ENCODE measurements around the gene TUSC2.
"Not testable (repeated sequence)": the region's sequence is repeated elsewhere in the genome, so short reads cannot be mapped to it uniquely, and the experiment has no call there.

Gene TUSC2

DNA sequence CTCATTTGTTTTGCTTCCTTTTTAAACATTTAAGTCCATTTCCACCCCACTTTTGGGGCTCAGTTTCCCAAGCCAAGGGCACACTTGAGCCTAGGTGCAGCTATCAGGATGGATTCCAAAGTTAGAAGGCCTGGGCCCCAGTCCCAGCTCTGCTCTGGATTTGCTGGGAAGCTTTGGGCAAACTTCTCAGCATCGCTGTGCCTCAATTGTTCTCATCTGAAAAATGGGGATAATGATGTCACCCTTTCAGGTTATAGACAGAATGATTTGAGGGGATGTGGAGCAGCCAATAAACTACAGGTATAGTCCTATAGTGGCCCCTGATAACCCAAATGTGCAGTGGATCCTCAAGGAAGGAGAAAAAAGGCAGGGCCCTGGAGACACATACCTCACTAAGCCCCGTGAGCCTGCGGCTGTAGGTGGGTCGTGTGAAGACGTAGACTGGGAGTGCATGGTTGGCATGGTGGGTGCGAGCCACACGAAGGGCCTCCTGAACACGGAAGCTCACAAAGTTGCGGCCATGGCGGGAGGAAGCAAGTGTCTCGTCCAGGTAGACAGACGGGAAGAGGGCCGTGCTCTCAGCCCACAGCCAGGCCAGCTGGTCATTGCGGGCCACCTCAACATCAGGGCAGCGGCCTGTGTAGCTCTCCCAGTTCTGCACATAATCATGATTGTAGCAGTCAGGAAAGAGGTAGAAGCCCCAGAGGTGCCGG lies 8.7 kb downstream of the TUSC2 start:
- DNase-seq (ENCODE audit: low read depth in 1 of 2, low spot score in 1 of 2), result no peak

DNA sequence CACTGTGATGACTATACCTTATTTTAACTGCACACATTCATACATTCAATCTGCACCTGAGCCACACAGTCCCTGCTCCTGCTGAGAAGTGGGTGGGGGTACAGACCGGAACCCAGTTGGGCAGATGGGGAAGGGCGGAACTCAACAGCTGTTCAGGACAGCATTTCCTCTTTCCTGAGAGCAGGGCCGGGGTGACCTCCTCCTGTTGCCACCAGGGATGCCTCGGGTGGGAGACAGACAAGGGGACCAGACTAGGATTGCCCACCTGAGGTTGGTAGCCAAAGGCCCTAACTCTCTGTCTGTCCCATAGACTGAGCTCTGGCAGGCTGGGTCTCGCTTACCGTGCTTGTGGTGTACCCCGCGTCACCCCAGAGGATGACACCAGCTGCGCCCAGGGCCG lies 9.4 kb downstream of the TUSC2 start:
- DNase-seq (ENCODE audit: low read depth in 1 of 2, low spot score in 1 of 2), result no peak

DNA sequence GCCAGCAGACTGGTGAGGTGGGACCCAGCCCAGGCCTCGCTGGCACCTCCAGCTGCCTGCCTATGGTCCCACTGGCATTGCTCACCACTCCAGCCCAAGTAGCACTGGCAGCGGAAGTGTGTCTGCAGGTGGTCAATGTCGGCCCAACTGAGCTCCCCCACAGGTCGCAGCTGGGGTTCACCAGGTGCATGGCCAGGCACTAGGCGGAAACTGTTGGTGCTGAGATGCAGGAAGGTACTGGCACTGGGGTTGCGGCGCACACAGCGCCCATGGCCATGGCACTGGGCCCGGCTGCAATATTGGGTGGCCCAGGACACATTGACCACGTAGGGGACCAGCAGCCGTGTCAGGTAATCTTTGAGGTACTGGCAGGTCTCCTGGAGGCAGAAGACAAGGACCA lies 9.9 kb downstream of the TUSC2 start:
- DNase-seq (ENCODE audit: low read depth in 1 of 2, low spot score in 1 of 2), result no peak

DNA sequence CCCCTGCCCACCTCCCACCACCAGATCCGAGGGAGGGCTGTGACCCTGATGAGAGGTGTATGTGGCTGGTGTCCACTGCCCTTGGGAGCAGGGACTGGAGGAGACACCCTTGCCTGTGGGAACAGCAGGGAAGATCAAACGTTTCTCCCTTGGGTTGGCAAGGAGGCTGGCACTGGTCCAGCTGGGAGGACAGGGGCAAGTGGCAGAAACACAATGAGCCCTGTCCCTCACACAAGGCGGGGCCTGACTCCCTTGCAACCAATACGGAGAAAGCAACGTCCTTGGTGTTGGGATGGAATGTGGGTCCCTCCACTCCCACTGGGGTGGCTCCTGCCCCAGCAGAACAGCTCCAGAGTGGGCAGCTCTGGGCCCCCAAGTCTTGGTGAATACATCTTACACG lies 10.7 kb downstream of the TUSC2 start:
- DNase-seq (ENCODE audit: low read depth in 1 of 2, low spot score in 1 of 2), result no peak

DNA sequence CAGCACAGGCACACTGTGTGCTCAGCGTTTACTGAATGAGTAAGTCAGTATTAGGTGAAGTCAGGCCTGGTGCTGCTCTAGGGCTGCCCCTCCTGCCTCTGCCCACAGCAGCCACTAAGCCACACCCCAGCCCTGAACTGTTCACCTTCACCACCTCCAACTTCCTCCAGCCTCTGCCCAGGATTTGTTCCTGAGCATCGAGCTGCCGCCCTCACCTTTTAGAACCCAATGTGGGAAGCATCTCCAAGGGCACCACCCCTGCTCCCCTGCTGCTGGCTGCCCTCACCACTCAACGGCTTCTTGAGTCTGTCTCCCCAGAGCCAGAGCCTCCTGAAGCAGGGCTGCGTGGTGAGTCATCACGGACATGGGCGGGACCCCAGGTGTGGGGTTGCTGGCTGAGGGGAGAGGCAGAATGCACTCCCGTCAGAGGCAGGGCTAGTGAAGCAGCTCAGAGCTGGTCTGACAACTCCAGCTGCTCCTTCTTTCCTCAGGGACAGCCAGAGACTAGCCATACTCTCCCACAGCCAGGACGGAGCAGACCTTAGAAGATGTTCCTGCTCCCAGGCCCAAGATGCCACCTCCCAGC lies 11.3 kb downstream of the TUSC2 start:
- DNase-seq (ENCODE audit: low read depth in 1 of 2, low spot score in 1 of 2), result peak; percentile 57

DNA sequence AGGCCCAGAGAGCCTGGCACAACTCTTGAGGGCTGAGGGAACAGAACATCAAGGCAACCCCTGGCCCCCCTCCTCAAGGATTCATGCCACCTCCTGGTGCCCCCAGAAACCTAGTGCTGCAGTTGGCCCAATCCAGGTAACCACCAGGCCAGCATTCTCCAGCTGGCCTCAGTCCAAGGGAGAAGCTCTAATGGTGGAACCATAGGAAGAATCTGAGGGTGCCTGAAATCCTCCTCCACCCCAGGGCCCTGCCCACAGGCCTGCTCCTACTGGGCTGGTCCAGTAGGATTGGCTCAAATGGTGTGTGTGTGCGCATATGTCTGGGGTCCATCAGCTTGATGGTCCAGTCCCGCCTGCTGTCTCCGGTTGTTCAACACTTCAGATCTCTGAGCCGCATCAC lies 13.2 kb downstream of the TUSC2 start:
- DNase-seq (ENCODE audit: low read depth in 1 of 2, low spot score in 1 of 2), result no peak

DNA sequence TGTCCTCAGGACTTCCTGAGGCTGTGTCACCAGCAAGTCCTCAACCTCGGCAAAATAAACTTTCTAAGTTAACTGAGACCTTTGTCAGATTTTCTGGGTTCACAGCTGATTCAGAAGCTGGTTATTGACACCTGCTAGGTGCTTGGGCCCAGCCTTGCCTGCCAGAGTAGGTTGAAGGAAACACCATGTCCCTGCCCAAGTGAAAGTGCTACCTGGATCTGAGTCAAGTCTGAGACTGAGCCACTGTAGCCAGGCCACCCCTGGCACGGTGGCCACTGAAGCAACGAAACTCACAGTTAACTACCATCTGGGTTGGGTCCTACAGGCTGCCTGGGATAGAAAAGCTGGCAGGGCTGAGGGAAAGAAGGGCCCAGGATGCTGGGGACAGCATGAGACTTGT lies 13.7 kb downstream of the TUSC2 start:
- no peak for DNase-seq (ENCODE audit: low read depth in 1 of 2, low spot score in 1 of 2)

DNA sequence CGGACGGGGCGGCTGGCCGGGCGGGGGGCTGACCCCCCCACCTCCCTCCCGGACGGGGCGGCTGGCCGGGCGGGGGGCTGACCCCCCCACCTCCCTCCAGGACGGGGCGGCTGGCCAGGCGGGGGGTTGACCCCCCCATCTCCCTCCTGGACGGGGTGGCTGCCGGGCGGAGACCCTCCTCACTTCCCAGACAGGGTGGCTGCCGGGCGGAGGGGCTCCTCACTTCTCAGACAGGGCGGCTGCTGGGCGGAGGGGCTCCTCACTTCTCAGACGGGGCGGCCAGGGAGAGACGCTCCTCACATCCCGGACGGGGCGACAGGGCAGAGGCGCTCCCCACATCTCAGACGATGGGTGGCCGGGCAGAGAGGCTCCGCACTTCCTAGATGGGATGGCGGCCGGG lies 16.0 kb downstream of the TUSC2 start:
- not testable (repeated sequence) for DNase-seq (ENCODE audit: low read depth in 1 of 2, low spot score in 1 of 2)

DNA sequence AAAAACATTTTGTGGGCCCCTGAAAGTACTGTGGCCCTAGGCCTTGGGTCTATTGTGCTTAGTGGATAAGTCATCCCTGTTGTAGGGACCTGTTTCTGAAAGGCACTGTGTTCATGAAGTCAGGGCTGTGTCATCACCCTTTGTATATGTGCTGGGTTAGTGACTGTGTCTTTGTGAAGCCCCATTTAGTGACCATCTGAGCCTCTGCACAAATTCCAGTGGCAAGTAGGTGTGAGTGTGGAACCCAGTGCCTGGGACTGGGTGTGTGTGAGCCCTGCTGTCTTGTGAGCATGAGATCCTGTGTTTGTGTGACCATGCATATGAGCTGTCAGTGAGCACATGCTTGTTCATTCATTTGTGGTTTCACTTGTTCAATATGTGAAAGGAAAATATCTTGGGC lies 23.4 kb downstream of the TUSC2 start:
- no peak for DNase-seq (ENCODE audit: low read depth in 1 of 2, low spot score in 1 of 2)

DNA sequence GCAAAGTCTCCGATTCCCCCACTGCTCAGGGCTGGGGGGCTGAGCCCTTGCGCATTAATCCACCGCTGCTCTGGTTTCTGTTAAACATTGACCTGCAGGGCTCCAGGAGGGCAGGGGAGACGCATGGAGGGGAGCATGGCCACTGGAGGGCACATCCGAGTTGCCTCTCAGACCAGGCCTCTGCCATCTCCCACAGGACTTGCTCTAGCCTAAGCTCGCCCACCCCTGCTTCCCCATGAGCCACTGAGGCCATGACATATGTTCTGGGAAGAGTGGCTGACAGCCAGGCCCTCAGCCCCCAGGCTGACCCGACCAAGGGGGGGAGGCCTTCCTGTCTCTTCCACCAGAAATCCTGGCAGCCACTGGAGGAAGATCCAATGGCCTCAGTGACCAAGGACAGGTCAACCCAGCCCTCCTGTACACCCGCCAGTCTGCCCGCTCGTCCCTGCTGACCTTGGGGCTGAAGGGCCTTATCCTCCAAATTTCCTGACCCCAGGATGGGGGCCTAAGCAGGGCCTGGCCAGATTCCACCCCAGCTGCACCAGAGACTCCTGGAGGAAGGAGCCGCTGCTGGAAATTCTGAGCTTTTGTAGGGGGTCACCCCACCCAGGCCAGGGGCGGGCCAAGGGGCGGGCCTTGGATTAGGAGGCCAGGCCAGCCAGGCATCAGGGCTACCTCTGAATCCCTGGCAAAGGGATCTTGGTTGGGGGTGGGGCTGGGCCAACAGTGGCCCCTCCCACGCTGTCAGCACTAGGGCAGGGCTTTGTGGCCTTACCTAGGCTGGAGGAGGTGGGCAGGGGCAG lies 24.8 kb downstream of the TUSC2 start, which contains the start of gene HYAL1:
HYAL1 (minus strand) TSS at position 562 of the 803 bp plus-strand sequence. CDS start 618 bp downstream, outside the sequence.
- DNase-seq (ENCODE audit: low read depth in 1 of 2, low spot score in 1 of 2), result no peak

DNA sequence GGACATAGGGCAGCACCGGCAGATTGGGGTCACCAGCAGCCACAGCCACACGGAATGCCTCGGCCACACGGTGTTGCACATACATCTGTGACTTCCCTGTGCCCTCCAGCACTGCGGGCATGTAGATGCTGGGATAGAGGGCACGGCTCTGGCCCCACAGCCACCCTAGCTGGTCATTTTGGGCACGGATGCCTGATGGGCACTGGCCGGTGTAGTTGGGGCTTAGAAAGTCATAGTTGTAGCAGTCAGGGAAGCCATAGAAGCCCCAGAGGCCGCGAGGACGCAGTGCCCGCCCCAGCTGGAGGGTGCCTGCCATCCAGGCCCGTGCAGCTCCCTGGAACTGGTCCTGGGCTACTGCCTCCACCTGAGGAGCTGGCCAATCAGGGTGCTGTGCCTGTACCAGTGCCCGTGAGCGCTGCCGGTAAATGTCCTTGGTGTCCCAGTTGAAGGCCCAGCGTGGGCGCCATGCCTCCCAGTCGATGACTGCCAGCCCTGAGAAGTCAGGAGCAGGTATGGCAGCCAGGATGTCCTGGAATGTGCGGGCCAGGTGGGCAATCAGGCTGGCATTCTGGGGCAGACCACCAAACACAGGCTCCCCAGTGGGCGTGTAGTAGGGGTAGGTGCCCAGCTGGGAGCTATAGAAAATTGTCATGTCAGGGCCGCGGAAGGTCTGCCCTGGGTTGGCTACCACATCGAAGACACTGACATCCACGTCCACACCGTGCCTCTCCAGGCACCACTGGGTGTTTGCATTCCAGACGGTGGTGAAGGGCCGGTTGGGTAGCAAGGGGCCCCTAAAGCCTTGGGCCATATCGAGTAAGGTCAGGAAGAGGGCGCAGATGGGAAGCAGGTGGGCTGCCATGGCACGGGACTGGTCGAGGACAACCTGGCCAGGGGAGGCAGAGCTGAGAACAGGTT lies 25.7 kb downstream of the TUSC2 start:
- DNase-seq (ENCODE audit: low read depth in 1 of 2, low spot score in 1 of 2), result no peak

DNA sequence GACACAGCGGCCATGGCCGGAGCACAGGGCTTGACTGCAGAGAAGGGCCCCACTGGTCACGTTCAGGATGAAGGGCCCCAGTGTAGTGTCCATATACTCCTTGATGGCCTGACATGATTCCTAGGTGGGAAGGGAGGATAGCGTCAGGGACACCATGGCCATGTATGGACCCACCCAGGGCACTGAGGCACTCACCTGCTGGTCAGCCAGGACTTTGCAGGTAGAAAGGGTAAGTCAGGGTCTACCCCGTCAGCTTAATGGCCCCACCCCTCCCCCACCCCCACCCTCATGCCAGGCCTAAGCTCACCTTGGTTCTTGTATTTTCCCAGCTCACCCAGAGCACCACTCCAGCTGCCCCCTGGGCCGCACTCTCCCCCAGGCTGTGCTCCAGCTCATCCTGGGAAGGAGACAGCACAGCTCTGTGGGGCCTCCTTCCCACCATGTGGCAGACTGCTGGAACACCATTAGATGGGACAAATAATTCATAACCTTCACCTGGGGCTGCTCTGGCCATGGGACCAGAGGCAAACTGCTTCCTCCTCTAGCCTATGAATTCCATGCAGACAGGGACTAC lies 27.3 kb downstream of the TUSC2 start:
- no peak for DNase-seq (ENCODE audit: low read depth in 1 of 2, low spot score in 1 of 2)

DNA sequence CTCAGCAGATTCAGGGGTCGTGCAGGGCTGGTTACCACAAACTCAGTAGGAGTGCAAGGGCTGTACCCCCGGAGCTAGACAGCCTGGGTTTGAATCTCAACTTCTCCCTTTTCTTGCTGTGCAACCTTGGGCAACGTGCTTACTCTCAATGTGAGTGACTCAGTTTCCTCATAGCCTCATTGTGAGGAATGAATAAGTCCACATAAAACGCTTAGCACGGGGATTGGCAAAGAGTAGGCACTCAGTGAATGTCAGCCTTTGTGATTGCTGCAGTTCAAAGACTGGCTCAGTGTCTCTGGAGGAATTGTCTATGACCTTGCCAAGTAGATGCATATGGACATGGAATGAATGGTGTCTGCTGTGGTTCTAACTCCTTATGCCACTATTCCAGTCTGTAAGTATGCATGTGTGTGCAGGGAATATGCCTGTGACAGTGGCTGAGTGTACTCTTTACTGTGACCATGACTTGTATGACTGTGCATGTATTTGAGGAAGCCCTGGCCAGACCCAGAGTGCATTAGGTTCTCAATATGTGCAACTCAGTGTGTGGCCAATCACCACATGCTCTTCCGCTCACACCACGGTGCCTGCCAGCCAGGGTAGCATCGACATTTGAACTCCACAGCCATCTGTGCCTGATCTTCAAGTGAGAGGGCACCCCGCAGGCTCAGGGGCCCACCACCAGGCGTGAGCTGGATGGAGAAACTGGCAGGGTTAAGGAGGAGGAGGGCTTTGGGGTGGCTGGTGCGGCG lies 27.9 kb downstream of the TUSC2 start:
- DNase-seq (ENCODE audit: low read depth in 1 of 2, low spot score in 1 of 2), result no peak

DNA sequence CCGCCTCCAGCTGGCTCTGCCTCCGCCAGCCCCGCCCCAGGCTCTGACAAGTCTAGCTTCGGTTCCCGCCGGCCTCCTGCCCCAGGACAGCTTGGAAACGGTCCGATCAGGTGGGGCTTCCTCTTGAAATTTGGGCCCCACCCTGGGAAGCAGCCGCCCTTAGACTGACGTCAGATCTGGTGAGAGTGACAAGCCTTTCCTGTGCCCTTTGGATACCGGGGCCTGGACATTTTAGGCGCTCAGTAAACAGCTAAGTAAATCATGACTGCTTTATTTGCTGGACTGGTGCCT lies 28.4 kb downstream of the TUSC2 start:
- DNase-seq (ENCODE audit: low read depth in 1 of 2, low spot score in 1 of 2), result no peak

DNA sequence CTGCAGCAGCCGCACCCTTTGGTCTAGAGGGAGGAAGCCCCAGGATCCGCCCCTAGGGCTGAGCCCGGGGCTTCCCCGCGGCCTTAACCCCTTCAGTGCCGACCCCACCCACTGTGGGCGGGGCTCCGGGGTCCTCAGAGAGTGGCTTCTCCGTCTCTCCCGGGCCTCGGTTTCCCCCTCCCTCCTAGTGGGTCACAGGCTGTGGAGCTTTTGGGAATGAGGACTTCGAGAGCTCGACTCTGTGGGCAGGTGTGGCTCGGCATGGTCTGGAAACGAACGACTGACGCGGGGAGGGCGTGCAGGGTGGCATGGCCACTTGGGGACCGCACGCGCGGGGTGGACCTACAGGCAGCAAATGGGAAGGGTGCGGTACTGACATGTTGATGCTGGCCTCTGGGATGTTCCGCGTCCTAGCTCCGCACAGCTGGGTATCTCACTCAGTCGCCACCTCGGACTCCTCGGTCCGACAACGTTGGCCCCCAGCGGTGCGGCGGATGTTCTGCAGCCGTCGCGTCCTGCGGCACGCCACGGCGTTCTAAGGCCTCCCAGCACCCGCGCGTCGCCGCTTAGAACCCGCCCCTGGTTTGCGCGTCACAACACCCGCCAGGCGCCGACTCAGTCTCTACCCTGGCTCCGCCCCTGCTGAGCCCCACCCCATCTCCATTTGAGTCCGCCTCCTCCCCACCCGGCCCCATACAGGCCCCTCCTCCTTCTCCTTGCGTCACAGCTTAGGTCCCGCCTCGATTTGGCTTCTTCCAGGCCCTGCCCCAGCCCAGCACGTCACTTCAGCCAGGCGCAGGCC lies 29.0 kb downstream of the TUSC2 start, which contains the start of the genes HYAL3 and NAA80:
HYAL3 (minus strand) TSS at position 570 of the 802 bp plus-strand sequence. CDS start 3,803 bp downstream, outside the sequence.
NAA80 (minus strand) TSS at position 570 of the 802 bp plus-strand sequence. CDS start 1,942 bp downstream, outside the sequence.
- DNase-seq (ENCODE audit: low read depth in 1 of 2, low spot score in 1 of 2), result peak; percentile 97 to 98

DNA sequence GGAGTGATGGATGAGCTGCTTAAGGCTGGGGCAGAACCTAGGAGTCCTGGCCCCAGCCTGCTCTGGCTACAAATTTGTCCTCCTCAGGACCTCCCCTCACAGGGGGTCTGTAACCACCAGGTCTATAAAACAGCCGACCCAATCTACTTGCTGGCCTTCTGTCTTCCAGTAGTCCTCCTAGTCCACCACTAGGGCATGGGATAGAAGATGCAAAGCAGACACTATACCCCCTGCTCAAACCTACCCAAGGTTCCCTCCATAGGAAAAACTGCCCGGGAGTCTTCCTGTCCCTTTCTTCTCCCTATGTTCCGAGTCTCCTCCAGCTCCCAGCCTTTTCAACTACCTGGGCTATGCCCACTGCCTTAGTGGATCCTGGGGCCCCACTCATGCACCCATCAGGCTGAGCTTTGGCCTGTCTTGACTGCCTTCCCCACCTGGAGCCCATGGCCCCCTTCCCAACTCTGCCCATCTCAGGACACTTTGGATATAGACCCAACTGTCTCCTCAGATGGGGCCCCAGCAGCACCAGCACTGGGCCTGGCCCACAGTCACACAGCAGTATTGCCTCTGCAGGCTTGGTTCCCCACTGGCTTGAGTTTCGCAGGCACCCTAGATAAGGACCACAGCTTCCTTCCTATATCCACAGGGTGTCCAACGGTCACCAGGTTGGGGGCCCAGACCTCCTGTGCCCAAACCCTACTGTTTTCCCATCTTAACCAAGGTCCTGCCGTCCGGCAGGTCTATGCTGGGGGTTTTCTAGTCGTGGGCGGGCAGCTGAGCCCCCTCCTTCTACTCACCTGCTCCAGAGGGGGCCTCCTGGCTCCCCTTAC lies 29.9 kb downstream of the TUSC2 start:
- no peak for DNase-seq (ENCODE audit: low read depth in 1 of 2, low spot score in 1 of 2)

DNA sequence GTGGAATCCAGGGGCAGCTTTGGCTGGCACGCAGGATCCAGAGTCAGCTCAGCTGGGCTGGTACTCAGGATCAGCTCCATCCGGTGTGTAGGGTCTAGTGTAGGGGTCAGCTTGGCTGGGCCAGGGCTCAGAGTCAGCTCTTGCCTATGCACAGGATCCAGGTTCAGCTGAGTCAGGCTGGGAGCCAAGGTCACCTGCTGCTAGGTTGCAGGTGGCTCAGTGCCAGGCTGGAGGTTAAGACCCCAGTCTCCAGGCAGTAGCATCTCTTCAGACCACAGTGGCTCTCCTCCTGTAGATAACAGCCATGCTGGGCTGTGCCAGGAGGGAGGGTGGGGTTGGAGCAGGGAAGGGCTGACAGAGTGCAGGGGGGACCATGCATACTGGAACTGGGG lies 30.6 kb downstream of the TUSC2 start:
- DNase-seq (ENCODE audit: low read depth in 1 of 2, low spot score in 1 of 2), result no peak

DNA sequence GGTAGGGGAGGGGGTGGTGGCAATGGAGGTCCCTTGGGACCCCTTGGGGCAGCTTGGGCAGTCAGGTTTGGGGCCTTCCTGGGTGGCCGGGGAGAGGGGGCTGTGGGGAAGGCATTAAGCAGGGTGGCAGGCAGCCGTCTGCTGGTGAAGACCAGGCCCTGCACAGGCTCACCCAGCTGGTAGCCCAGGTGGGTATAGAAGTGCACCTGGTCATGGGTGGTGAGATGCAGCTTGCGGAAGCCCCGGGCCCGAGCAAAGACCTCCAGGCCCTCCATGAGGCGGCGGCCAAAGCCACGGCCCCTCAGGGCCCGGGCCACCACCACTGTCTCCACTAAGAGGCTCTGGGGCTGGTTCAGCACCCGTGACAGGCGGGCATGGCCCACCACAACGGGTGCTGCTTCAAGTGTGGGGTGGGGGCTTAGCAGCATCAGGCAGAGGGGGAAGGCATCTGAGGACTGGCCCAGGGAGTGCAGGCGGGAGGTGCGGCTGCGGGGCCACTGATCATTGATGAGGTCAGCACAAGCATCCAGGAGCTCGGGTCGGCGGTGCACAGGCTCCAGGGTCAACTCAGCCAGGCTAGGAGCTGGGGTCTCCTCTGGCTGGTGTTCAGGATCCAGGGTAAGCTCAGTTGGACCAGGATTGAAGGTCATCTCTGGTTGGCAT lies 31.2 kb downstream of the TUSC2 start:
- no peak for DNase-seq (ENCODE audit: low read depth in 1 of 2, low spot score in 1 of 2)
